ENCODE data around the gene ITPR1.

The ITPR1 gene

GRCh38 chr3:4593014-4593413 lies 99.9 kb downstream of the ITPR1 start:
- Histone ChIP-seq H3K27me3 (ENCODE audit: insufficient read depth, poor library complexity, severe bottlenecking) (no peaks in the 10 kb centered on the region), H3K4me3 (replicated peaks; ENCODE audit: insufficient read depth, low read length) (no peak overlapping the region), H3K27ac (replicated peaks) (no peak overlapping the region)
- TF ChIP-seq CTCF (IDR thresholded peaks at IDR 0.05; ENCODE audit: insufficient read depth, low read length) (no peak), POLR2AphosphoS5 (IDR thresholded peaks at IDR 0.05; ENCODE audit: low read depth) (no peak), GABPA (IDR thresholded peaks at IDR 0.05; ENCODE audit: low read depth) (no peak), REST (IDR thresholded peaks at IDR 0.05; ENCODE audit: insufficient replicate concordance, low read depth) (no peak), SPI1 (IDR thresholded peaks at IDR 0.05; ENCODE audit: borderline replicate concordance, low read depth) (no peak)
- no peak for DNase-seq (ENCODE audit: low read depth in 1 of 2, low spot score in 1 of 2)

GRCh38 chr3:4595710-4596113 lies 102.6 kb downstream of the ITPR1 start:
- Histone ChIP-seq H3K4me3 (replicated peaks; ENCODE audit: insufficient read depth, low read length) (no peak overlapping the region), H3K27me3 (ENCODE audit: insufficient read depth, poor library complexity, severe bottlenecking) (no peaks in the 10 kb centered on the region), H3K27ac (replicated peaks) (no peak overlapping the region)
- no peak for DNase-seq (ENCODE audit: low read depth in 1 of 2, low spot score in 1 of 2)
- TF ChIP-seq CTCF (IDR thresholded peaks at IDR 0.05; ENCODE audit: insufficient read depth, low read length), result no peak
- TF ChIP-seq REST (IDR thresholded peaks at IDR 0.05; ENCODE audit: insufficient replicate concordance, low read depth), result no peak
- TF ChIP-seq GABPA (IDR thresholded peaks at IDR 0.05; ENCODE audit: low read depth), result no peak
- no peak for TF ChIP-seq POLR2AphosphoS5 (IDR thresholded peaks at IDR 0.05; ENCODE audit: low read depth)
- TF ChIP-seq SPI1 (IDR thresholded peaks at IDR 0.05; ENCODE audit: borderline replicate concordance, low read depth), result no peak

GRCh38 chr3:4596612-4597011 lies 103.5 kb downstream of the ITPR1 start:
- Histone ChIP-seq H3K4me3 (replicated peaks; ENCODE audit: insufficient read depth, low read length) (no peak overlapping the region), H3K27me3 (ENCODE audit: insufficient read depth, poor library complexity, severe bottlenecking) (no peaks in the 10 kb centered on the region), H3K27ac (replicated peaks) (no peak overlapping the region)
- no peak for DNase-seq (ENCODE audit: low read depth in 1 of 2, low spot score in 1 of 2)
- TF ChIP-seq CTCF (IDR thresholded peaks at IDR 0.05; ENCODE audit: insufficient read depth, low read length) (no peak), GABPA (IDR thresholded peaks at IDR 0.05; ENCODE audit: low read depth) (no peak), REST (IDR thresholded peaks at IDR 0.05; ENCODE audit: insufficient replicate concordance, low read depth) (no peak), SPI1 (IDR thresholded peaks at IDR 0.05; ENCODE audit: borderline replicate concordance, low read depth) (no peak), POLR2AphosphoS5 (IDR thresholded peaks at IDR 0.05; ENCODE audit: low read depth) (no peak)

All from HL-60 (cell line).